Endodermal cell (in vitro differentiated cells): ENCODE results near the gene GPR37L1. TPM values are rescaled to one million over a fixed set of nuclear protein-coding genes. Genes with fewer than 3 reads are reported as not detected.

ENCODE experiments used
- DNase-seq: peaks from one replicate; pipeline ENCODE4 v3.0.0-alpha.2; 2017
- H3K27ac ChIP-seq: 2 replicates; pipeline ENCODE4 v1.5.1; 2013; ENCODE audit warnings: mild to moderate bottlenecking, low read depth, low read length, moderate library complexity
- H3K27me3 ChIP-seq: 2 replicates; pipeline ENCODE4 v1.6.1; 2013; ENCODE audit warnings: mild to moderate bottlenecking, low read length, moderate library complexity; ENCODE audit not compliant: insufficient read depth, control insufficient read depth, poor library complexity, severe bottlenecking
- H3K36me3 ChIP-seq: 2 replicates; pipeline ENCODE4 v1.7.0; 2013; ENCODE audit warnings: mild to moderate bottlenecking, low read length, moderate library complexity; ENCODE audit not compliant: control insufficient read depth, insufficient read depth
- H3K4me1 ChIP-seq: one replicate; pipeline ENCODE4 v1.7.0; 2013; ENCODE audit warnings: low read length; ENCODE audit not compliant: control insufficient read depth, insufficient read depth
- H3K4me3 ChIP-seq: 2 replicates; pipeline ENCODE4 v1.5.1; 2013; ENCODE audit warnings: mild to moderate bottlenecking, low read length, moderate library complexity
- H3K9ac ChIP-seq: 2 replicates; pipeline ENCODE4 v1.6.1; 2013; ENCODE audit warnings: mild to moderate bottlenecking, low read length, moderate library complexity; ENCODE audit not compliant: poor library complexity, severe bottlenecking; ENCODE audit errors: extremely low read depth
- H3K9me3 ChIP-seq: 2 replicates; pipeline ENCODE4 v1.6.1; 2013; ENCODE audit warnings: mild to moderate bottlenecking, low read length, moderate library complexity; ENCODE audit not compliant: control insufficient read depth
- H3K27ac Mint-ChIP-seq: 2 replicates; pipeline ENCODE4 v1.8.0; 2020; ENCODE audit warnings: mixed read lengths
- H3K27me3 Mint-ChIP-seq: 2 replicates; pipeline ENCODE4 v1.8.0; 2021; ENCODE audit warnings: mild to moderate bottlenecking, mixed read lengths; ENCODE audit not compliant: insufficient read depth
- H3K36me3 Mint-ChIP-seq: 2 replicates; pipeline ENCODE4 v1.8.0; 2020; ENCODE audit warnings: low read depth, mixed read lengths
- H3K4me1 Mint-ChIP-seq: 2 replicates; pipeline ENCODE4 v1.8.0; 2020; ENCODE audit warnings: mixed read lengths
- H3K4me3 Mint-ChIP-seq: 2 replicates; pipeline ENCODE4 v1.8.0; 2020; ENCODE audit warnings: mild to moderate bottlenecking, moderate library complexity, mixed read lengths
- H3K9me3 Mint-ChIP-seq: 2 replicates; pipeline ENCODE4 v1.8.0; 2020; ENCODE audit warnings: mild to moderate bottlenecking, mixed read lengths
- WGBS, 2 experiments: methylation state at CpG; one replicate each; pipeline versions ENCODE4 v1.1.5 to v1.1.7; 2013; ENCODE audit warnings: missing lambda C conversion rate in 2 of 2, mixed read lengths in 1 of 2; ENCODE audit not compliant: insufficient coverage in 1 of 2, insufficient read length in 1 of 2; 5-methylcytosine and 5-hydroxymethylcytosine counted together
- total RNA-seq, 2 donors: library from RNA; stranded (reverse); fragmentation: NEBNext Ultra II Directional in 1 of 2; extraction: Animal tissue kit (Norgen Biotek cat#: 25700) in 1 of 2; gene quantifications; 2 replicates in 1 of 2; 3 replicates in 1 of 2; pipeline ENCODE4 v1.2.1, GENCODE V29; 2021
- TF ChIP-seq, protein P1 (sequence below): fragments of 200-600 bp; sonication (generic); conservative IDR thresholded peaks from 2 replicates; pipeline ENCODE4 v1.5.0; 2021; ENCODE audit warnings: antibody characterized with exemption, mild to moderate bottlenecking

The GPR37L1 gene
- total RNA-seq, 2 donors from 2014 or later = 0.04 TPM; not detected in 1

- H3K4me3 Mint-ChIP-seq = no peak overlapping the region
- H3K27me3 Mint-ChIP-seq = no peaks in the 10 kb centered on the region
- no peaks in the 10 kb centered on the region for H3K9me3 Mint-ChIP-seq
- peaks cover 19% of the 10 kb centered on the region for H3K4me1 Mint-ChIP-seq
- H3K4me1 ChIP-seq = no peaks in the 10 kb centered on the region
- no peaks in the 10 kb centered on the region for H3K27me3 ChIP-seq
- H3K4me3 ChIP-seq = no peak overlapping the region
- no peak overlapping the region for H3K27ac Mint-ChIP-seq
- H3K9ac ChIP-seq = no peak overlapping the region
- 74% methylated on average over 5 of the region's 5 CpGs; no CpG with 5 or more reads in 1 of the 2 experiments for WGBS, 2 experiments
- no peaks in the 10 kb centered on the region for H3K9me3 ChIP-seq
- no peak overlapping the region for H3K27ac ChIP-seq
- no peaks in the 10 kb centered on the region for H3K36me3 ChIP-seq
- peak; percentile 61 for DNase-seq
- no peaks in the 10 kb centered on the region for H3K36me3 Mint-ChIP-seq
- TF ChIP-seq, protein P1, sequence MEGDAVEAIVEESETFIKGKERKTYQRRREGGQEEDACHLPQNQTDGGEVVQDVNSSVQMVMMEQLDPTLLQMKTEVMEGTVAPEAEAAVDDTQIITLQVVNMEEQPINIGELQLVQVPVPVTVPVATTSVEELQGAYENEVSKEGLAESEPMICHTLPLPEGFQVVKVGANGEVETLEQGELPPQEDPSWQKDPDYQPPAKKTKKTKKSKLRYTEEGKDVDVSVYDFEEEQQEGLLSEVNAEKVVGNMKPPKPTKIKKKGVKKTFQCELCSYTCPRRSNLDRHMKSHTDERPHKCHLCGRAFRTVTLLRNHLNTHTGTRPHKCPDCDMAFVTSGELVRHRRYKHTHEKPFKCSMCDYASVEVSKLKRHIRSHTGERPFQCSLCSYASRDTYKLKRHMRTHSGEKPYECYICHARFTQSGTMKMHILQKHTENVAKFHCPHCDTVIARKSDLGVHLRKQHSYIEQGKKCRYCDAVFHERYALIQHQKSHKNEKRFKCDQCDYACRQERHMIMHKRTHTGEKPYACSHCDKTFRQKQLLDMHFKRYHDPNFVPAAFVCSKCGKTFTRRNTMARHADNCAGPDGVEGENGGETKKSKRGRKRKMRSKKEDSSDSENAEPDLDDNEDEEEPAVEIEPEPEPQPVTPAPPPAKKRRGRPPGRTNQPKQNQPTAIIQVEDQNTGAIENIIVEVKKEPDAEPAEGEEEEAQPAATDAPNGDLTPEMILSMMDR = no peak
Measured at GRCh38 chr1:202112859-202113689, 9.6 kb upstream of the GPR37L1 start.

- H3K27me3 Mint-ChIP-seq = no peaks in the 10 kb centered on the region
- TF ChIP-seq, protein P1 = no peak
- Histone ChIP-seq H3K4me1 (no peaks in the 10 kb centered on the region), H3K36me3 (no peaks in the 10 kb centered on the region), H3K27ac (no peak overlapping the region), H3K9ac (no peak overlapping the region), H3K27me3 (no peaks in the 10 kb centered on the region), H3K9me3 (no peaks in the 10 kb centered on the region), H3K4me3 (no peak overlapping the region)
- 79 to 100% methylated on average over 2 of the region's 2 CpGs for WGBS, 2 experiments
- no peaks in the 10 kb centered on the region for H3K36me3 Mint-ChIP-seq
- H3K9me3 Mint-ChIP-seq = no peaks in the 10 kb centered on the region
- no peak overlapping the region for H3K4me3 Mint-ChIP-seq
- no peak for DNase-seq
- H3K4me1 Mint-ChIP-seq = peaks cover 17% of the 10 kb centered on the region
- no peak overlapping the region for H3K27ac Mint-ChIP-seq
Measured at GRCh38 chr1:202113690-202114300, 8.9 kb upstream of the GPR37L1 start.

DNA sequence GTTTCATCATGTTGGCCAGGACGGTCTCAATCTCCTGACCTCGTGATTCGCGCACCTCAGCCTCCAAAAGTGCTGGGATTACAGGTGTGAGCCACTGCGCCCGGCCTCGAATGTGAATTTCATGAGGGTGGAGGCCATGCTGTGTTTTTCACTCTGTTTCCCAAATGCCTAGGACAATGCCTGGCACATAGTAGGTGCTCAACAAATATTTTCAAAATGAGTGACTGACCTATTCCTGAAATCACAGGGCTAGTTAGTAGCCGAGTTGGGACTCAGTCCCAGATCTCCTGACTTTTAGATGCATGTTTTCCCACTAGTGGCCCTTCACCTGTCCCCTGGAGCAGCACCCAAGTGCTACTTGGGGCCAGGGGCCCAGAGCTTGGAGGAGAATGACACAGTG is 6.4 kb upstream of the GPR37L1 start:
- no peak overlapping the region for H3K9ac ChIP-seq
- no peaks in the 10 kb centered on the region for H3K36me3 ChIP-seq
- no peak overlapping the region for H3K4me3 ChIP-seq
- Mint-ChIP-seq H3K36me3 (no peaks in the 10 kb centered on the region), H3K4me3 (no peak overlapping the region), H3K9me3 (no peaks in the 10 kb centered on the region), H3K4me1 (peaks cover 17% of the 10 kb centered on the region), H3K27ac (no peak overlapping the region), H3K27me3 (no peaks in the 10 kb centered on the region)
- H3K9me3 ChIP-seq = no peaks in the 10 kb centered on the region
- no peak overlapping the region for H3K27ac ChIP-seq
- no peak for DNase-seq
- 82 to 97% methylated on average over 8 of the region's 8 CpGs for WGBS, 2 experiments
- no peaks in the 10 kb centered on the region for H3K27me3 ChIP-seq
- TF ChIP-seq, protein P1 = no peak
- H3K4me1 ChIP-seq = no peaks in the 10 kb centered on the region
